ENCODE data around the gene NEGR1. TPM values are rescaled to one million over a fixed set of nuclear protein-coding genes. Genes with fewer than 3 reads are reported as not detected.

Gene NEGR1
- total and polyA plus RNA-seq, 2 donors (not counting 3 experiments of a cell fraction or from before 2014, with no cell fraction given) = 6.8 to 21.8 TPM

DNA sequence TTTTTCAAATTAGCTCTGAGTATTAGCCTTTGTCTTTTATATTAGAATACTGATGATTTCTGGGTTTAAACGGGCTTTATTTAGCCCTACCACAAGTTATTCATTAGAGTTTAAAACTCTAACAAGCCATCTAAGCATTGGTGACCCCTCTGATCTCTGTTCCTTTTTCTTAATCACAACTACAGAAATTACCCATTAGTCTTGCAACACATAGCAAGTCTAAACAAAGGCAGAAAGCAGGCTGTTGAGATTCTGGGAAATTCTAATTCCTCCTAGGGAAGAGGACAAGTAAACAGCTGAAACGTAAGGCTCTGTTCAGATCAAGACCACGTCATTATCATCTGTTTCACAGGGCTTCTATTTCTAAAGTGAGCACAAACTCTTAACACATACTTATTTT, 710.3 kb downstream of the NEGR1 start:
- H3K36me3 ChIP-seq (ENCODE audit: control insufficient read depth in 2 of 2, extremely low read depth in 1 of 2, insufficient read depth in 2 of 2, low read length in 2 of 2) = no peaks in the 10 kb centered on the region
- H3K4me2 ChIP-seq (ENCODE audit: insufficient read depth, low read length) = no peak overlapping the region
- no peaks in the 10 kb centered on the region for H3K4me1 ChIP-seq (ENCODE audit: control insufficient read depth, extremely low read depth, insufficient read depth, low read length)
- H3K9me3 ChIP-seq (replicated peaks; ENCODE audit: control insufficient read depth, insufficient read depth, low read length) = no peaks in the 10 kb centered on the region
- H3K27ac ChIP-seq (ENCODE audit: insufficient read depth, low read depth, low read length) = no peak overlapping the region
- H2AFZ ChIP-seq (ENCODE audit: low read depth, low read length) = no peak overlapping the region
- no TSS peak for BruUV-seq (replicated peaks)
- POLR2A ChIA-PET = no interaction called here
- intact Hi-C loops (cut with micrococcal nuclease) (no loop called here), dilution Hi-C loops (cut with MboI; ENCODE audit: extremely low pct_ligation_motif_present, low sequenced_read_pairs) (no loop called here)
- no peak for DNase-seq (ENCODE audit: low read depth, low spot score)
- H3K27me3 ChIP-seq (ENCODE audit: control insufficient read depth in 2 of 2, insufficient read depth in 2 of 2, low read length in 2 of 2) = no peaks in the 10 kb centered on the region
- no peaks in the 10 kb centered on the region for H4K20me1 ChIP-seq (replicated peaks; ENCODE audit: control insufficient read depth, extremely low read depth, insufficient read depth, low read length)
- H3K9ac ChIP-seq (replicated peaks; ENCODE audit: extremely low read depth, insufficient read depth, low read length) = no peak overlapping the region
- CTCF ChIA-PET = no interaction called here
- TF ChIP-seq JUN (IDR thresholded peaks at IDR 0.05; ENCODE audit: borderline replicate concordance, insufficient read depth, insufficient read length, low read depth) (no peak), GATA2 (IDR thresholded peaks at IDR 0.05; ENCODE audit: insufficient read depth, insufficient read length, low read depth, low read length) (no peak), POLR2AphosphoS5 (IDR thresholded peaks at IDR 0.05; ENCODE audit: insufficient read depth, low read depth, low read length) (no peak), EZH2 (IDR thresholded peaks at IDR 0.05; ENCODE audit: borderline replicate concordance, low read depth, low read length, severe bottlenecking) (no peak), MYC (IDR thresholded peaks at IDR 0.05; ENCODE audit: low read depth, low read length) (no peak), FOS (IDR thresholded peaks at IDR 0.05; ENCODE audit: borderline replicate concordance, insufficient read depth, low read length) (no peak), POLR2A (IDR thresholded peaks at IDR 0.05; ENCODE audit: low read depth, low read length) (no peak)
- TF ChIP-seq, protein P1, sequence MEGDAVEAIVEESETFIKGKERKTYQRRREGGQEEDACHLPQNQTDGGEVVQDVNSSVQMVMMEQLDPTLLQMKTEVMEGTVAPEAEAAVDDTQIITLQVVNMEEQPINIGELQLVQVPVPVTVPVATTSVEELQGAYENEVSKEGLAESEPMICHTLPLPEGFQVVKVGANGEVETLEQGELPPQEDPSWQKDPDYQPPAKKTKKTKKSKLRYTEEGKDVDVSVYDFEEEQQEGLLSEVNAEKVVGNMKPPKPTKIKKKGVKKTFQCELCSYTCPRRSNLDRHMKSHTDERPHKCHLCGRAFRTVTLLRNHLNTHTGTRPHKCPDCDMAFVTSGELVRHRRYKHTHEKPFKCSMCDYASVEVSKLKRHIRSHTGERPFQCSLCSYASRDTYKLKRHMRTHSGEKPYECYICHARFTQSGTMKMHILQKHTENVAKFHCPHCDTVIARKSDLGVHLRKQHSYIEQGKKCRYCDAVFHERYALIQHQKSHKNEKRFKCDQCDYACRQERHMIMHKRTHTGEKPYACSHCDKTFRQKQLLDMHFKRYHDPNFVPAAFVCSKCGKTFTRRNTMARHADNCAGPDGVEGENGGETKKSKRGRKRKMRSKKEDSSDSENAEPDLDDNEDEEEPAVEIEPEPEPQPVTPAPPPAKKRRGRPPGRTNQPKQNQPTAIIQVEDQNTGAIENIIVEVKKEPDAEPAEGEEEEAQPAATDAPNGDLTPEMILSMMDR (IDR thresholded peaks at IDR 0.05; ENCODE audit: extremely low read depth in 1 of 2, insufficient read depth in 1 of 2, low read depth in 1 of 2, low read length in 2 of 2) = no peak
- TF ChIP-seq, protein P2, sequence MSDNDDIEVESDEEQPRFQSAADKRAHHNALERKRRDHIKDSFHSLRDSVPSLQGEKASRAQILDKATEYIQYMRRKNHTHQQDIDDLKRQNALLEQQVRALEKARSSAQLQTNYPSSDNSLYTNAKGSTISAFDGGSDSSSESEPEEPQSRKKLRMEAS (IDR thresholded peaks at IDR 0.05; ENCODE audit: insufficient read depth, insufficient read length) = no peak
- no peak for FAIRE-seq
- H3K9me1 ChIP-seq (replicated peaks; ENCODE audit: control insufficient read depth, extremely low read depth, insufficient read depth, low read length) = no peaks in the 10 kb centered on the region
- no peak overlapping the region for H3K4me3 ChIP-seq (replicated peaks in 1 of 3; ENCODE audit: insufficient read depth in 1 of 3, low read depth in 1 of 3, low read length in 3 of 3)
- H3K79me2 ChIP-seq (ENCODE audit: control insufficient read depth, insufficient read depth, low read length) = no peaks in the 10 kb centered on the region
